IMR-90 (cell line): Measurements from ENCODE around the gene RAI1. TPM values are rescaled to one million over a fixed set of nuclear protein-coding genes. Genes with fewer than 3 reads are reported as not detected.

ENCODE experiments used
- ATAC-seq: fragments of 200-7000 bp; cut with Tn5 transposase; 2 replicates; pipeline ENCODE4 v1.9.1; 2020; ENCODE audit warnings: low read depth, mild to moderate bottlenecking, moderate library complexity
- BruUV-seq: library from RNA; stranded (reverse); fragments of 400-500 nt; replicated peaks from 2 replicates; lab custom pipeline; 2021; lab: Mats Ljungman, UMichigan
- CTCF ChIA-PET: fragments of 300-600 bp; formaldehyde crosslinking; extraction: SDS; loops from one replicate; lab custom pipeline; 2021; ENCODE audit warnings: antibody characterized with exemption; lab: Yijun Ruan, JAX
- POLR2A ChIA-PET: fragments of 300-600 bp; sonication (Branson Sonifier 250); formaldehyde crosslinking; loops from one replicate; lab custom pipeline; 2022; ENCODE audit warnings: antibody characterized with exemption; ENCODE audit not compliant: unreplicated experiment; lab: Charles Lee
- DNase-seq: peaks from one replicate; pipeline ENCODE4 v3.0.0; 2013
- H2AFZ ChIP-seq: replicated peaks from 2 replicates; pipeline ENCODE3; 2013; ENCODE audit warnings: low read length, mild to moderate bottlenecking; ENCODE audit not compliant: poor library complexity
- H2AK5ac ChIP-seq: 2 replicates; pipeline ENCODE4 v1.6.1; 2013; ENCODE audit warnings: low read depth, low read length, inconsistent platforms
- H2AK9ac ChIP-seq: replicated peaks from 2 replicates; pipeline ENCODE3; 2013; ENCODE audit warnings: mild to moderate bottlenecking, low read depth, low read length, moderate library complexity; ENCODE audit not compliant: poor library complexity
- H2BK120ac ChIP-seq: 2 replicates; pipeline ENCODE4 v1.6.1; 2013; ENCODE audit warnings: low read depth, low read length, inconsistent platforms
- H2BK15ac ChIP-seq: 3 replicates; pipeline ENCODE4 v1.6.1; 2013; ENCODE audit warnings: low read depth, low read length, inconsistent platforms
- H2BK20ac ChIP-seq: 2 replicates; pipeline ENCODE4 v1.6.1; 2013; ENCODE audit warnings: low read depth, mild to moderate bottlenecking, inconsistent platforms, low read length, moderate library complexity
- H2BK5ac ChIP-seq: 2 replicates; pipeline ENCODE4 v1.6.1; 2013; ENCODE audit warnings: mild to moderate bottlenecking, low read depth, low read length, inconsistent platforms; ENCODE audit not compliant: poor library complexity, severe bottlenecking
- H3K14ac ChIP-seq: replicated peaks from 2 replicates; pipeline ENCODE4 v1.6.1; 2013; ENCODE audit warnings: low read depth, low read length, inconsistent platforms
- H3K18ac ChIP-seq: 2 replicates; pipeline ENCODE4 v1.6.1; 2013; ENCODE audit warnings: low read depth, low read length, control low read depth
- H3K23ac ChIP-seq: 2 replicates; pipeline ENCODE4 v1.6.1; 2013; ENCODE audit warnings: low read depth, low read length, inconsistent platforms
- H3K27ac ChIP-seq: 2 replicates; pipeline ENCODE4 v1.5.1; 2013; ENCODE audit warnings: mild to moderate bottlenecking, control low read depth, low read length; ENCODE audit not compliant: insufficient read depth
- H3K27me3 ChIP-seq: 2 replicates; pipeline ENCODE4 v1.6.1; 2013; ENCODE audit warnings: low read length; ENCODE audit not compliant: control insufficient read depth, insufficient read depth
- H3K36me3 ChIP-seq: 2 replicates; pipeline ENCODE4 v1.6.1; 2013; ENCODE audit warnings: low read length, mixed read lengths; ENCODE audit not compliant: control insufficient read depth, insufficient read depth
- H3K4ac ChIP-seq: 2 replicates; pipeline ENCODE4 v1.6.1; 2013; ENCODE audit warnings: low read depth, low read length, inconsistent platforms
- H3K4me1 ChIP-seq: 2 replicates; pipeline ENCODE4 v1.6.1; 2013; ENCODE audit warnings: low read length, mixed read lengths; ENCODE audit not compliant: control insufficient read depth, insufficient read depth
- H3K4me2 ChIP-seq: 2 replicates; pipeline ENCODE4 v1.6.1; 2013; ENCODE audit warnings: low read depth, mild to moderate bottlenecking, control low read depth, low read length, moderate library complexity
- H3K4me3 ChIP-seq: 2 replicates; pipeline ENCODE4 v1.5.1; 2013; ENCODE audit warnings: low read depth, mild to moderate bottlenecking, control low read depth, low read length, moderate library complexity; ENCODE audit not compliant: insufficient read depth
- H3K56ac ChIP-seq: 2 replicates; pipeline ENCODE4 v1.6.1; 2013; ENCODE audit warnings: low read length, inconsistent platforms; ENCODE audit not compliant: insufficient read depth; ENCODE audit errors: extremely low read depth
- H3K79me1 ChIP-seq, 2 experiments: 2 replicates each; pipeline ENCODE4 v1.6.1; 2013; ENCODE audit warnings: low read length in 2 of 2, inconsistent platforms in 1 of 2, low read depth in 1 of 2
- H3K9ac ChIP-seq: 2 replicates; pipeline ENCODE4 v1.6.1; 2013; ENCODE audit warnings: low read depth, low read length, control low read depth
- H3K9me1 ChIP-seq: 2 replicates; pipeline ENCODE4 v1.6.1; 2013; ENCODE audit warnings: low read length, inconsistent platforms; ENCODE audit not compliant: insufficient read depth
- H3K9me3 ChIP-seq: 2 replicates; pipeline ENCODE4 v1.6.1; 2013; ENCODE audit warnings: low read length; ENCODE audit not compliant: control insufficient read depth, insufficient read depth
- H4K20me1 ChIP-seq: 2 replicates; pipeline ENCODE4 v1.6.1; 2013; ENCODE audit warnings: low read length, inconsistent platforms; ENCODE audit not compliant: insufficient read depth
- H4K5ac ChIP-seq: 2 replicates; pipeline ENCODE4 v1.6.1; 2013; ENCODE audit warnings: mild to moderate bottlenecking, low read depth, low read length, control low read depth
- H4K8ac ChIP-seq, 2 experiments: 2 replicates each; pipeline ENCODE4 v1.6.1; 2013; ENCODE audit warnings: low read depth in 2 of 2, low read length in 2 of 2, control low read depth in 1 of 2, inconsistent platforms in 1 of 2
- H4K91ac ChIP-seq: 2 replicates; pipeline ENCODE4 v1.6.1; 2013; ENCODE audit warnings: low read depth, low read length, inconsistent platforms; ENCODE audit not compliant: insufficient read depth
- BHLHE40 ChIP-seq: fragments of 150-350 bp; IDR thresholded peaks from 2 replicates; pipeline ENCODE4 v1.6.1; 2016; ENCODE audit warnings: mild to moderate bottlenecking, low read depth, low read length
- CEBPB ChIP-seq: IDR thresholded peaks from 2 replicates; pipeline ENCODE4 v1.6.1; 2012; ENCODE audit warnings: low read depth, low read length, improper control_type of control experiment
- ELK1 ChIP-seq: fragments of 150-350 bp; IDR thresholded peaks from 2 replicates; pipeline ENCODE4 v1.6.1; 2016; ENCODE audit warnings: low read depth, mild to moderate bottlenecking, low read length, moderate library complexity, borderline replicate concordance
- FOS ChIP-seq: fragments of 150-350 bp; IDR thresholded peaks from 2 replicates; pipeline ENCODE4 v1.6.1; 2016; ENCODE audit warnings: low read depth, low read length
- MAFK ChIP-seq: IDR thresholded peaks from 2 replicates; pipeline ENCODE4 v1.6.1; 2012; ENCODE audit warnings: low read depth, low read length, improper control_type of control experiment
- MAZ ChIP-seq: IDR thresholded peaks from 2 replicates; pipeline ENCODE4 v1.6.1; 2012; ENCODE audit warnings: low read depth, mild to moderate bottlenecking, low read length, improper control_type of control experiment, moderate library complexity, borderline replicate concordance
- MXI1 ChIP-seq: IDR thresholded peaks from 2 replicates; pipeline ENCODE4 v1.6.1; 2012; ENCODE audit warnings: low read depth, mild to moderate bottlenecking, low read length, moderate library complexity, borderline replicate concordance
- NFE2L2 ChIP-seq: fragments of 150-350 bp; IDR thresholded peaks from 2 replicates; pipeline ENCODE4 v1.6.1; 2016; ENCODE audit warnings: low read depth, mild to moderate bottlenecking, low read length
- POLR2A ChIP-seq: IDR thresholded peaks from 2 replicates; pipeline ENCODE4 v1.6.1; 2012; ENCODE audit warnings: mild to moderate bottlenecking, low read depth, low read length
- RAD21 ChIP-seq: IDR thresholded peaks from 2 replicates; pipeline ENCODE4 v1.6.1; 2012; ENCODE audit warnings: low read length, improper control_type of control experiment
- RCOR1 ChIP-seq: IDR thresholded peaks from 2 replicates; pipeline ENCODE4 v1.6.1; 2012; ENCODE audit warnings: mild to moderate bottlenecking, low read length, improper control_type of control experiment; ENCODE audit not compliant: insufficient replicate concordance
- RFX5 ChIP-seq: IDR thresholded peaks from 2 replicates; pipeline ENCODE4 v1.8.0; 2012; ENCODE audit warnings: low read depth, mild to moderate bottlenecking, low read length, moderate library complexity
- WGBS, 2 experiments: methylation state at CpG; one replicate each; pipeline versions ENCODE4 v1.1.5 to v1.1.7; 2013; ENCODE audit warnings: missing lambda C conversion rate in 2 of 2; ENCODE audit not compliant: insufficient read length in 1 of 2; ENCODE audit errors: extremely low coverage in 2 of 2; 5-methylcytosine and 5-hydroxymethylcytosine counted together
- dilution Hi-C: fragments of 300-500 bp; cut with HindIII; formaldehyde crosslinking; loops from one replicate; pipeline ENCODE4 v1.14.3; 2018; ENCODE audit warnings: low sequenced_read_pairs; ENCODE audit not compliant: unreplicated experiment
- in situ Hi-C: fragments of 300-500 bp; cut with MboI; formaldehyde crosslinking; loops from 3 replicates; pipeline ENCODE4 v1.14.3; 2019; ENCODE audit warnings: low sequenced_read_pairs, inconsistent platforms, mixed read lengths
- intact Hi-C: fragments of 100-400 bp; cut with micrococcal nuclease; formaldehyde crosslinking; loops from 2 replicates; pipeline ENCODE4 v1.10.0; 2022
- polyA plus RNA-seq, 3 experiments: library from polyadenylated mRNA; depleted of rRNA; stranded (reverse); fragments of >200 nt; gene quantifications; 2 replicates each; pipeline ENCODE4 v1.2.3, GENCODE V29; 2012; ENCODE audit warnings: low replicate concordance in 1 of 3
- total RNA-seq: library from RNA; depleted of rRNA; stranded (reverse); fragments of >200 nt; gene quantifications from 2 replicates; pipeline ENCODE4 v1.2.3, GENCODE V29; 2012
- TF ChIP-seq, protein P1 (sequence below): fragments of 150-350 bp; IDR thresholded peaks from 2 replicates; pipeline ENCODE4 v1.6.1; 2017; ENCODE audit warnings: mild to moderate bottlenecking, antibody characterized with exemption, low read length, low read depth
- TF ChIP-seq, protein P2 (sequence below): conservative IDR thresholded peaks from 2 replicates; pipeline ENCODE4 v1.5.1; 2012; ENCODE audit warnings: mild to moderate bottlenecking, low read depth, low read length, improper control_type of control experiment

Gene RAI1
- total and polyA plus RNA-seq, 2 of the 4 experiments (the other 2 are of a cell fraction) = 1.8 to 10.5 TPM

DNA sequence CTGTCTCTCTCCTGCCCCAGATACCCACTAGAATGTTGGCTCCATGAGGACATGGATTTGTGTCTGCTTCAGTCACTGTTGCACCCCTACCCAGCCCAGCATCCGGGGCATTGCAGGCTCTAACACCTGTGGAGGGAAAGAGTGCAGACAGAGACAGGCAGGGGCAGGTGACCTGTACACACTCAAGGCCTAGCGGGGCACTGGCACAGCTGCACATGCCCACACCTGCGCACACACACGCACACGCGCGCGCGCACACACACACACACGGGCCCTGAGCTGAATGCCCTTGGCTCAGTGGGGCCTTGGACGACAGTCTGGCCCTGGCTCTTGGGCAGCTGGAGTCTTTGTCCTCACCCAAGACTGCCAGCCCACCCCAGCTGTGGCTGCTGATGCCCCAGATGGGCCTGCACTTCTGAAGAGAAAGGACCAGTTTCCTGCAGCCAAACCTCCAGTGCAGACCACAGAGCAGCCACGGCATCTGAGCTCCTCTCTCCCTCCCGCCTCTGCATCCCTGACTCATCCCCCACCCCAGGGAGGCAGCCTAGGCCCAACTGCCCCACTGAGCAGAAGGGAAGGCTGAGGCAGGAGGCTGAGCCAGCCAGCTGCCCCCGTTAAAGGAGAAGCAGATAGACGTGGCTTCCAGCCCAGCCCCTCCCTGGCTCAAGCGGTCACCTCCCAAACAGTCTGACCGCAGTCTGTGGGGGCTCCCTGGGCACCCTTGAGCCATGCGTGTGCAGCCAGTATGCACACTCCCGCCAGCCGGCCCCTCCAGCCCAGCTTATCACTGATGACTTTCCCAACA, 12.3 kb upstream of the RAI1 start:
- intact Hi-C loops (no loop called here), dilution Hi-C loops (no loop called here), in situ Hi-C loops (no loop called here)
- Histone ChIP-seq H3K4ac (no peak overlapping the region), H3K9me1 (no peaks in the 10 kb centered on the region), H3K9me3 (no peaks in the 10 kb centered on the region), H2BK20ac (no peak overlapping the region), H2AK9ac (peak overlapping the region; percentile 47), H4K91ac (no peak overlapping the region), H3K9ac (no peak overlapping the region), H3K4me1 (0 out of 2 replicates have a peak, but pooled peaks cover 2% of the 10 kb centered on the region), H3K4me3 (no peak overlapping the region), H4K20me1 (no peaks in the 10 kb centered on the region), H2BK5ac (no peak overlapping the region), H4K5ac (no peak overlapping the region), H3K4me2 (no peak overlapping the region), H2BK15ac (no peak overlapping the region), H3K18ac (no peak overlapping the region), H3K14ac (no peak overlapping the region), H3K23ac (no peak overlapping the region), H3K27me3 (peaks cover 4% of the 10 kb centered on the region), H2BK120ac (no peak overlapping the region), H3K56ac (no peak overlapping the region), H3K79me1 (no peaks in the 10 kb centered on the region), H4K8ac (no peak overlapping the region), H3K27ac (no peak overlapping the region), H2AFZ (no peak overlapping the region), H3K36me3 (no peaks in the 10 kb centered on the region), H2AK5ac (no peak overlapping the region)
- no TSS peak for BruUV-seq
- WGBS, 2 experiments = 44% methylated on average over 6 of the region's 20 CpGs; no CpG with 5 or more reads in 1 of the 2 experiments
- POLR2A ChIA-PET = no interaction called here
- CTCF ChIA-PET = interaction anchor here (0.5 kb wide), 1 partner anchor 257 kb away, joined by 4 read pairs; no protein-coding TSS in a partner anchor
- peak; percentile 50 for ATAC-seq
- TF ChIP-seq, protein P1, sequence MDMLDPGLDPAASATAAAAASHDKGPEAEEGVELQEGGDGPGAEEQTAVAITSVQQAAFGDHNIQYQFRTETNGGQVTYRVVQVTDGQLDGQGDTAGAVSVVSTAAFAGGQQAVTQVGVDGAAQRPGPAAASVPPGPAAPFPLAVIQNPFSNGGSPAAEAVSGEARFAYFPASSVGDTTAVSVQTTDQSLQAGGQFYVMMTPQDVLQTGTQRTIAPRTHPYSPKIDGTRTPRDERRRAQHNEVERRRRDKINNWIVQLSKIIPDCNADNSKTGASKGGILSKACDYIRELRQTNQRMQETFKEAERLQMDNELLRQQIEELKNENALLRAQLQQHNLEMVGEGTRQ = no peak
- TF ChIP-seq MXI1 (no peak), RCOR1 (peak; percentile 89), MAFK (no peak), FOS (no peak), NFE2L2 (no peak), CEBPB (no peak), RFX5 (no peak), ELK1 (no peak), BHLHE40 (no peak), RAD21 (no peak), POLR2A (no peak), MAZ (0 out of 2 replicates have a peak, but pooled peaks have one; percentile 31)
- TF ChIP-seq, protein P2, sequence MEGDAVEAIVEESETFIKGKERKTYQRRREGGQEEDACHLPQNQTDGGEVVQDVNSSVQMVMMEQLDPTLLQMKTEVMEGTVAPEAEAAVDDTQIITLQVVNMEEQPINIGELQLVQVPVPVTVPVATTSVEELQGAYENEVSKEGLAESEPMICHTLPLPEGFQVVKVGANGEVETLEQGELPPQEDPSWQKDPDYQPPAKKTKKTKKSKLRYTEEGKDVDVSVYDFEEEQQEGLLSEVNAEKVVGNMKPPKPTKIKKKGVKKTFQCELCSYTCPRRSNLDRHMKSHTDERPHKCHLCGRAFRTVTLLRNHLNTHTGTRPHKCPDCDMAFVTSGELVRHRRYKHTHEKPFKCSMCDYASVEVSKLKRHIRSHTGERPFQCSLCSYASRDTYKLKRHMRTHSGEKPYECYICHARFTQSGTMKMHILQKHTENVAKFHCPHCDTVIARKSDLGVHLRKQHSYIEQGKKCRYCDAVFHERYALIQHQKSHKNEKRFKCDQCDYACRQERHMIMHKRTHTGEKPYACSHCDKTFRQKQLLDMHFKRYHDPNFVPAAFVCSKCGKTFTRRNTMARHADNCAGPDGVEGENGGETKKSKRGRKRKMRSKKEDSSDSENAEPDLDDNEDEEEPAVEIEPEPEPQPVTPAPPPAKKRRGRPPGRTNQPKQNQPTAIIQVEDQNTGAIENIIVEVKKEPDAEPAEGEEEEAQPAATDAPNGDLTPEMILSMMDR = no peak
- DNase-seq = peak; percentile 45
